Esophagus squamous epithelium (tissue), 4 donors: Measurements from ENCODE around the gene ATP5PB.

Source experiments
- POLR2A ChIP-seq, 4 donors: fragments of 450-650 bp; IDR thresholded peaks; one replicate each; pipeline ENCODE4 v1.6.1; 2017; ENCODE audit warnings: antibody characterized with exemption in 4 of 4, mild to moderate bottlenecking in 4 of 4, moderate library complexity in 3 of 4
- TF ChIP-seq, protein P1 (sequence below), 6 experiments: fragments of 450-650 bp in 4 of 6; fragments of 200-600 bp in 2 of 6; sonication (generic) in 2 of 6; IDR thresholded peaks; one replicate each; pipeline ENCODE4 v1.5.1; 2016 to 2019; ENCODE audit warnings: antibody characterized with exemption in 6 of 6, mild to moderate bottlenecking in 4 of 6, moderate library complexity in 4 of 6

DNA sequence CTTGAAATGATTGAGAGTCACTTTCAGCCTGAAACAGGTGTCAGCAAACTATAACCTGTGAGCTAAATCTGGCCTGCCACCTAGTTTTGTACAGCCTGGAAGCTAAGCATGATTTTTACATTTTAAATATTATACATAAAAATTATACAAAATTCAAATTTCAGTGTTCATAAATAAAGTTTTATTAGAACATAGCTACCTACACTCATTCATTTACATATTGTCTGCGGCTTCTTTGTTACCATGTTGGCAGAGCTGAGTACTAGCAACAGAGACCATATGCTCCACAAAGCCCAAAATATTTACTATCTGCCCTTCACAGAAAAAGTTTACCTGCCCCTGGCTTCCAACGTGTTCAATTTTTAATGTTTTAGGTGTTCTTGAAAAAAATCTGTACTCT, 16.5 kb downstream of the ATP5PB start:
- TF ChIP-seq, protein P1, sequence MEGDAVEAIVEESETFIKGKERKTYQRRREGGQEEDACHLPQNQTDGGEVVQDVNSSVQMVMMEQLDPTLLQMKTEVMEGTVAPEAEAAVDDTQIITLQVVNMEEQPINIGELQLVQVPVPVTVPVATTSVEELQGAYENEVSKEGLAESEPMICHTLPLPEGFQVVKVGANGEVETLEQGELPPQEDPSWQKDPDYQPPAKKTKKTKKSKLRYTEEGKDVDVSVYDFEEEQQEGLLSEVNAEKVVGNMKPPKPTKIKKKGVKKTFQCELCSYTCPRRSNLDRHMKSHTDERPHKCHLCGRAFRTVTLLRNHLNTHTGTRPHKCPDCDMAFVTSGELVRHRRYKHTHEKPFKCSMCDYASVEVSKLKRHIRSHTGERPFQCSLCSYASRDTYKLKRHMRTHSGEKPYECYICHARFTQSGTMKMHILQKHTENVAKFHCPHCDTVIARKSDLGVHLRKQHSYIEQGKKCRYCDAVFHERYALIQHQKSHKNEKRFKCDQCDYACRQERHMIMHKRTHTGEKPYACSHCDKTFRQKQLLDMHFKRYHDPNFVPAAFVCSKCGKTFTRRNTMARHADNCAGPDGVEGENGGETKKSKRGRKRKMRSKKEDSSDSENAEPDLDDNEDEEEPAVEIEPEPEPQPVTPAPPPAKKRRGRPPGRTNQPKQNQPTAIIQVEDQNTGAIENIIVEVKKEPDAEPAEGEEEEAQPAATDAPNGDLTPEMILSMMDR (IDR thresholded peaks at IDR 0.05): no peak
- no peak for TF ChIP-seq POLR2A (IDR thresholded peaks at IDR 0.05)
